Sigmoid colon (tissue), 4 donors: Measurements from ENCODE around the gene TBXAS1.

Experiments used
- POLR2A ChIP-seq, 2 donors: fragments of 450-650 bp; IDR thresholded peaks; one replicate each; pipeline ENCODE4 v1.6.1; 2016; ENCODE audit warnings: antibody characterized with exemption in 2 of 2, mild to moderate bottlenecking in 2 of 2, moderate library complexity in 2 of 2
- POLR2AphosphoS5 ChIP-seq, 4 donors: sonication (generic); formaldehyde crosslinking; IDR thresholded peaks; one replicate each; pipeline ENCODE4 v1.6.1; 2017; ENCODE audit warnings: antibody characterized with exemption in 4 of 4

GRCh38 chr7:139949629-139950028 lies 120.6 kb downstream of the TBXAS1 start:
- TF ChIP-seq POLR2AphosphoS5 (IDR thresholded peaks at IDR 0.05) (no peak), POLR2A (IDR thresholded peaks at IDR 0.05) (no peak)
